ENCODE data around the gene HSD17B8.

GRCh38 chr6:33173535-33174180 is 30.8 kb upstream of the HSD17B8 start:
- no peak for TF ChIP-seq CTCF (IDR thresholded peaks at IDR 0.05; ENCODE audit: borderline replicate concordance, extremely low read depth, low read length, poor library complexity, severe bottlenecking)
- TF ChIP-seq EZH2 (IDR thresholded peaks at IDR 0.05; ENCODE audit: borderline replicate concordance, low read depth, low read length, severe bottlenecking): no peak

All from DND-41 (cell line).